Breast epithelium (tissue), 3 donors: ENCODE data around the gene ITIH5.

Source experiments
- CTCF ChIP-seq, 3 donors: fragments of 450-650 bp; IDR thresholded peaks; one replicate each; pipeline ENCODE4 v1.5.1; 2016 to 2017; ENCODE audit warnings: antibody characterized with exemption in 3 of 3, mild to moderate bottlenecking in 3 of 3, moderate library complexity in 3 of 3
- POLR2A ChIP-seq: fragments of 450-650 bp; IDR thresholded peaks from one replicate; pipeline ENCODE4 v1.6.1; 2016; ENCODE audit warnings: antibody characterized with exemption, mild to moderate bottlenecking, moderate library complexity

DNA sequence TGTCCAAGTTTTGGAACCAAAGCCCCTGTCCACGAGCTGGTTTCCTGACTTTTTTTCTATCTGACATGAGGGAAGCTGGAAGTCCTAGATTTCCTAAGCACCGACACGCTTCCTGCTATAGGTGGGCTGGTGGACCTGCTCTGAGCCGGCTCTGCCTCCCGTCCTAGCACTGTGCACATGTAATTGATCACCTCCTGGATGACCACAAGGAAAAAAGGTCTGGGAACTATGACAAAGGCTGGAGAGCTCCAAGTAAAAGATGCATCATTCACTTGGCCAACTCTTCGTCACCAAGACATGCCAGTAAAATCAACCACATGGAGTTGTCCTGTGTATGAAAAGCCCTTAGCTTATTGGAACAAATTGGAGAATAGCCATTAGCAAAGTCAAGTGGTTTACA, 104.8 kb downstream of the ITIH5 start:
- TF ChIP-seq CTCF (IDR thresholded peaks at IDR 0.05) = no peak
- no peak for TF ChIP-seq POLR2A
